ENCODE results near the gene TMEM271.

TMEM271 gene, protein sequence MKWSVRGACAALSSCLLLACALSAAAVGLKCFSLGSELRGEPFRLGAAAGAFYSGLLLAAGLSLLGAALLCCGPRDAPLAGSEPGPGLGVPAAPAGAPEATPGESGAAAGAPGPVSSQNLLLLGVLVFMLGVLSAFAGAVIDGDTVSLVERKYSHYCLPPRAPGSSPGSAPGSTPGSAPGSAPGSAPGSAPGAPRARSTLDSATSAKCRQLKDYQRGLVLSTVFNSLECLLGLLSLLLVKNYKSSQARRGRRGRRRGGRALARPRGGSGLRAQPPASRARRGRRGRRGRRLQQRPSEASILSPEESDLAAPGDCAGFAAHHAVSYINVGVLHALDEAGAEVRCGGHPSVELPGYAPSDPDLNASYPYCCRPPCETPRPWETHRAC

DNA sequence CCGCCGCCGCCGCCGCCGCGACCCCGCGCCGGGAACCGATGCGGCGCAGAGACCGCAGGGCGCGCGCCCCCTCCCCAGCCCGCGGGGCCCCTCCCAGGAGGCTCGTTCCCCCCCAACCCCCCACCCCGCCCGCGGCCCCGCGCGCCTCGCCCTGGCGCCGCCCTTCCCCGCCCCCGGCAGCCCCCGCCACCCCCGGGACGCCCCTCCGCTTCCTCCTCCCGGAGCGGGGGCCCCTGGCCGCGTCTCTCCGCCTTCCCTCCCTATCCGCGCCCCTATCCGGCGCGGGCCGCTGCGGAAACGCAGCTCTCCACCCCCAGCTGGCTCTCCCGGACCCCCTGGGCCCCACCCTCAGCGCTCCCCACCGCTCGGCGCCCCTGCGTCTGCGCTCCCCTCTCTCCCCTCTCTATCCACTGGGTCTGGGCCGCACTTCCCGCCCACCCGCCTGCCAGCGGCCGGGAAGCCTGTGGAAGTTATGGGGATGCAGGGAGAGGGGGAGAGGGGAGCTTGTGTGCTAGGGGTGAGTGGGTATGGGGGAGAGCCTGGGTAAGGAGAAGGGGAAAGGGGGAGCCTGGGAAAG lies at the start of gene TMEM271:
Gene TMEM271, minus strand, starts transcription at position 51 of the 577 bp plus-strand sequence. CDS start 233 bp downstream, outside the sequence.
- no peak for DNase-seq

DNA sequence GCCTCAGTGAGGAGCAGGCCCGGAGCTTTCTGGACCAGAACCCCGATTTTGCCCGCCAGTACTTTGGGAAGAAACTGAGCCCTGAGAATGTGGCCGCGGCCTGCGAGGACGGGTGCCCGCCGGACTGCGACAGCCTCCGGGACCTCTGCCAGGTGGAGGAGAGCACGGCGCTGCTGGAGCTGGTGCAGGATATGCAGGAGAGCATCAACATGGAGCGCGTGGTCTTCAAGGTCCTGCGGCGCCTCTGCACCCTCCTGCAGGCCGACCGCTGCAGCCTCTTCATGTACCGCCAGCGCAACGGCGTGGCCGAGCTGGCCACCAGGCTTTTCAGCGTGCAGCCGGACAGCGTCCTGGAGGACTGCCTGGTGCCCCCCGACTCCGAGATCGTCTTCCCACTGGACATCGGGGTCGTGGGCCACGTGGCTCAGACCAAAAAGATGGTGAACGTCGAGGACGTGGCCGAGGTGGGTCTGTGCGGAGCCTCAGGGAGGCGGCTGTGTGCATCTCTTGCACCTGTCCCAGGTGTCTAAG lies 49.6 kb upstream of the TMEM271 start:
- DNase-seq: no peak

DNA sequence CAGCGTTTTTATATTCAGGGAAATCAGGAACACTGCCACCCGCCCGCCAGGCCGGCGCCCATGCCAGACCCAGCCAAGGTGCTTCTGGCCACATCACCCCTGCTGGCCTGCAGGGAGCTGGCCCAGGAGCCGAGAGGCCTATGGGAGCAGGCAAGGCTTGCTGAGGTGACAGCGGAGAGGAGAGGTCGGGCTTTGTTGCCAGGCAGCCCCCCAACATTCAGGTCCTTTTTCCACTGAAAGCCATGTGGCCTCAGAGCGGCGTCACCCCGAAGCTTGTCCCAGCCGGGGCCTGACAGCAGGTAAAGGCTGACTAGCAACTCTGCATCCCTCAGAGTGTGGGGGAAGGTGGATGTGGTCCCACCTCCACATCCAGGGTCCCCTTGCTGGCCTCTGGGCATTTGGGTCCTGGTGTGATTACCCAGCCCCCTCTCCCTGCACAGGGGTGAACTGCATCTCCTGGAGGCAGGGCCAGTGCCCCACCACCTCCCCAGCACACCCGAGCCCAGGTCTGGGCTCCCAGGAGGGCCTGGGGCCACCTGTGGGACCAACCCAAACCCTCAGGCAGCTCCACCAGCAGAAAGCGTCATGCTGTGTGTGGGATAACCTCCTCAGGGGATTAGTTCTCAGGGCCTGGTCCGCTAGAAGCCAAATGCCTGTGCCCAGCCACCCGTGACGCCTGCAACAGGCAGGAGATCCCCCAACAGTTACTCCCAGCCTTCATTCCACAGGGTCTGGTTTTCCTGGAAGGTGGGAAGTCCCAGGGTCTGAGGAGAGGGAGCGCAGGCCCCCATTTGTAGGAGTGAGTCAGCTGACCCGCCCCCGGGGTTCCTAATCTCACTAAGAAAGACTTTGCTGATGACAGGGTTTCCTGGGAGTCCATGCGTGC lies 48.9 kb upstream of the TMEM271 start, which contains the start of gene PDE6B:
Gene PDE6B, plus strand, starts transcription at position 869 of the 886 bp plus-strand sequence. CDS start 54 bp downstream, outside the sequence.
- DNase-seq: no peak

DNA sequence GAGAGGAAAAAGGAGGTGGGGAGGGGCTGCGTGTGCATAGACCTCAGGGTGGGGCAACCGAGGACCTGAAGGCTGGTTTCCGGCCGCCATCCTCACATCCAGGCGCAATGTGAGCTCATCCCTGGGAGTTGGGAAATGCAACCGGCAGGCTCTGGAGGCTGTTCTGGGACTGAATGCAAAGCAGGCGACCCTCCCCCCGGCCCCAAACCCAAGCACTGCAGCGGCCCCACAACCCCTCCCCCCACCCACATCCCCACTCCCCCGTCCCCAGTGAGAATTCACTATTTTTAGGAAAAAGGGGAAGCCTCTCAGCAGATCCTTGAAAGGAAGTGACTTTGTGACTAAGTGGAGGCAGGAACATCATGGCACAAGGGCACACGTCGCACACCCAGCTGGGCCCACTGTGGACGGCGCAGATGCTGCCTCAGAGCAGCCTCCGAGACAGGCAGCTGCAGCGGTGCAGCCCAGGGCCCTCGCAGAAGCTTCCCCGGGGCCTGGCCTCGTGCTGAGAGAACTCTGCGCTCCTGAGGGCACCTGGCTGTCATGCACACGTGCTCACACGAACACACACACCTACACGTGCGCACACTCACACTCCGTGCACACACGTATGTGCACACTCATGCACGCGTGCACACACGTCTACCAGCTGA lies 47.9 kb upstream of the TMEM271 start:
- DNase-seq: no peak

DNA sequence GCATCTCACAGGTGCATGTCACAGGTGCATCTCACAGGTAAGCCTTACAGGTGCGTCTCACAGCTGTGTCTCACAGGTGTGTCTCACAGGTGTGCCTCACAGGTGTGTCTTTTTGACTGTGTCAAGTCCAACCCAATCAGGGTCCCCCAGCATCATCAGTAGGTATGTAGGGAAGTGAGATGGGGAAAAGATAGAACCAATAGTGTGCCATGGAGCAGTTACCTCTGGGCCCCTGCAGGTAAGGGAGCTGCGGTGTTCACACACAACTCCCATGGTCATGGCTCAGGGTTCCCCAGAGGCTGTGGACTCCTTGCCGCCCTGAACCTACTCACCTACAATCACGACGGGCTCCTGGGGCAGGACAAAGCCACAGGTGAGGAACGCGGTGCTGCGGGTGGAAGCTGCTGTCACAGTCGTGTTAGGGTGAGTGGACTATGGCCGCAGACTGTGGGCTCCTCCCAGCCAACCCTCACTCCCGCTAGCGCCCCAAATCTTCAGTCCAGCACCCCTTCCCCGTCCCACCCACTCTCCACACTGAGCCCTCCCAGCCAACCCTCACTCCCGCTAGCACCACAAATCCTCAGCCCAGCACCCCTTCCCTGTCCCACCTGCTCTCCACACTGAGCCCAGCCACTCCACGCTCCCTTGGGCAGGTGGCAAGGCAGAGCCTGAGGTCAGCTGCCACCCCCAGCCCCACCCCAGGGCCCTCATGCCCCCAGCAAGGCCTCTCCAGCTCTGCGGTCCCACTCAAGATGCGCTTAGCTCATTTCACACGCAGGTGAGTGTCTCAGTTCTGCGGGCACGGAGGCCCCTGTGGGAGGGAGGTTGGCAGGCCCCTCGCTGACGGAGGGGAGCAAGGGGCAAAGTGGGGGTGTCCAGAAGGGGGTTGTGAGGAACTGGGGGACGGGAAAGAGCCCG lies 47.2 kb upstream of the TMEM271 start:
- DNase-seq: no peak

DNA sequence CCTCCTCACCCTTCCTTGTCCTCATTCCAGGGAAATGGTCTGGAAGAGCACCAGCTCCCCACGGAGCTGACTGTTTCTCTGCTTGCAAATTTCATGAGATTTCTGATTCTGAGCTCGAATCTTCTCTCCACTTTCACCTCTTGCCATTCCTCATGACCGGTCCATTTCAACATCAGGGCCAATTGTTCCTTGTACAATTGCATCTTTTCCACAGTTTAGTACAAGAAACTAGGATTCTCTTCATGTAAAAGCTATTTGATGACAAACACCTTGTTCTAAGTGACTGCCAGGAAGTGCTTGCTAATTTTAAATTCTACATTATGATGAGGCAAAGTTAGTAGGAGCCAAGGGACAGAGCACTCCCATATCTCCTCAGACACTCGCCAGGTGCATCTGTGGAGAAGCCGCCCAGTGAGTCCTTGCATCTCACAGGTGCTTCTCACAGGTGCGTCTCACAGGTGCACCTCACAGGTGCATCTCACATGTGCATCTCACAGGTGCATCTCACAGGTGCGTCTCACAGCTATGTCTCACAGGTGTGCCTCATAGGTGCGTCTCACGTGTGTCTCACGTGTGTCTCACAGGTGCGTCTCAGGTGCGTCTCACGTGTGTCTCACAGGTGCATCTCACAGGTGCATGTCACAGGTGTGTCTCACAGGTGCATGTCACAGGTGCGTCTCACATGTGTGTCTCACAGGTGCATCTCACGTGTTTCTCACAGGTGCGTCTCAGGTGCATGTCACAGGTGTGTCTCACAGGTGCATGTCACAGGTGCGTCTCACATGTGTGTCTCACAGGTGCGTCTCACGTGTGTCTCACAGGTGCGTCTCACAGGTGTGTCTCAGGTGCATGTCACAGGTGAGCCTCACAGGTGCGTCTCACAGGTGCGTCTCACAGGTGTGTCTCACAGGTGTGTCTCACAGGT lies 46.2 kb upstream of the TMEM271 start:
- no peak for DNase-seq

DNA sequence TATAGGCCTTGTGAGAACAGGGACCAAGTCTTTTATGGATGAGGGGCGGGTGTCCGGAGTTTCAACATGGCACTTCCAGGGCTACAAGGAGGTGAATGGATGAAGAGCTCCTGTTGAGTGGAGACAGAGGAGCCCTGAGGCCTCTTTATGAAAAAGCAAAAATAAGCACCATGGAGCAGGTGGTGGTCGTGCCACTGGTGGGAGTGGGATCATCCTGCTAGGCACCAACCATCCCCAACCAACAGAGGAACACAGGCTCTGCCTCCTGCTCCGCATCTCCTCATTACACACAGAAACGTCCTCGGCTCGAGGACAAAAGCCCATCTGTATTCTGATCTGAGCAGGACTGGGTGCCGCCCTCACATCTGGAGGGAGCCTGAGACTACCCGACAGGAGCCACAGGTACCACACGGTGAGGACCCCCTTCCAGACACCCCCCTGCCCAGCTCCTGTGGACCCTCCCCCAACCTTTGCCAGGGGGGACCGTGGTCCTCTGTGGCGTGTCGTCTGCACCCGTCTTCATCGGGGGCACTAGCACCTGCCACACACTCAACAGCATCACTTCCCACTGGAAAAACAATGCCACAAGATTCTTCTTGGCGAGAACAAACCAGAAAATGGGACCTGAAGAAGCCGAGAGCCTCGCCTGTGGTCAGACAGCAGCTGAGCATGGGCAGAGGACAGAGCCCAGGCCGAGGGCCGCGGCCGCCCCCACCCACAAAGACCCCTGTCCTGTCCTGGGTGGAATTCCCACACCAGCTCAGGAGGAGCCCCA lies 45.4 kb upstream of the TMEM271 start:
- DNase-seq: no peak

DNA sequence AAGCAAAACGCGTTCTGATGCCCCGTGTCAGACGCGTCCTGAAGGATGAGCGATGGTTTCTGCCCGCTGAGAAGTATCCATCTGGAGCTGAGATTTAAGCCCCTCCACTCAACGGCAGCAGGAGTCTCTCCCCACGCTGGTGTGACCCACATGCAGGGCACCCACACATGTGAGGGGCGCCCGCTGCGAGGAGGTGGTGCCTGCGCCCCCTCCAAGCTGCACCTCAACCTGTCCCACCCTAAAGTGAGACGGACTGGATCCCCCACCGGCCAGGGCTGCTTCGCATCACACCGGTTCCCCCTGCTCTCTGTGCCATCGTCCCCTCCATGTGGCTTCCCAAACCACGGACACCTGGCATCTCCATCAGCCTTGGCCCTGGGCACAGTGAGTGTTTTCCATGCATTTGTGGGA lies 44.8 kb upstream of the TMEM271 start:
- no peak for DNase-seq

DNA sequence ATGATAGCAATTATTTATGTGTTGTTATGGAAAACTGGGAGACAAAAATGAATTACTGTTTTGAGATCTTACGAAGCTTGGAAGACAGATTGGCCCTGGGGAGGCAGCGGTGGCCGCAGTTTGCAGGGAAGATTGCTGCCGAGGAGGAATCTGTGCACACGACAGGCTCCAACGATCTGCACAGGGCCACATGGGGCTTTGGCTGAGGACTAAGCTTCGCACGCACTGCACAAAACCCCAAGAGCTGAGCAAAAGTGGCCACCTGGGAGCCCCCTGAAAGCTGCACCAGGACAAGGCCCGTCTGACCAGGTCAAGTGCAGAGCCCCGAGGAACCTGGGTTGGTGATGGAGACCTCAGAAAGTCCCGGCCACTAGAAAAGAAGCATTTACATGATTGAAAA lies 44.1 kb upstream of the TMEM271 start:
- no peak for DNase-seq

DNA sequence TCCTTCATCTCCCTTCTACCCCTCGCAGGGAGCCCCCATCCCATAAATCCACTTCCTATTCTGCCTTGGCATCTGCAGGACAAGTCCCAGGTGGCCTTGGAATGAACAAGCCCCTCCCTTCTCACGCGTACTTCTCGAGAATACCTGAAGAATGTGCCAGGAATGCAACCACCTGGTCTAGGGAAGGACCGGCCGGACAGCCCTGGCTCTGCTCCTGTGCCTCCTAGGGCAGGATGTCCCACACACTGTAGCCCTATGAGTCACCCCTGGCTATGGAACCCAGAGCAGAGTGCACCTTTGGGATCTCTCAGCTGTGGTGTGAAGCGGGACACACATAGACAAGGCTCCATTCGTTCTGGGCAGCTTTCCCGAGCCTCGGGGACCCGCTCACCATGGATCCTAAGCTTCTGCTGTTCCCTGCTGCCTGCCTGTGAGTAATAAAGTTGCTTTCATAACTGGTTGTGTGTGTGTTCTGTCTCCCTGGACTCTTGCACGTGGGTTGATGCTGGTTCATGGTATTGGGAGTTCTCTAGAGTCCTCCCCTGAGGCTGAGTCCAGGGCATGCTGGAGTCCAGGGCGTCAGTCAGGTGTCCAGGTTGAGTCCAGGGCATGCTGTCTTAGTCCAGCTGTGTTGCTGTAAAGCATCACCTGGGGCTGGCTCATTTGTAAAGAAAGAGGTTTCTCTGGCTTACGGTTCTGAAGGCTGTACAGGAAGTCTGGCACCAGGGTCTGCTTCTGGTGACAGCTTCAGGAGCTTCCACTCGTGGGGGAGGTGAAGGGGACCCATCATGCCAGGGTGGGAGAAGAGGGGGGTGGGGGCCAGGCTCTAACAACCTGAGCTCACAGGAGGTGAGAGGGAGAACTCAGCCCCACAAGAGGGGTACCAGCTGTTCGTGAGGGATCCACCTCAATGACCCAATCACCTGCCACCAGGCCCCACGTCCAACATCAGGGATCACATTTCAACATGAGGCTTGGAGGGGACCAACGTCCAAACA lies 41.8 kb upstream of the TMEM271 start:
- no peak for DNase-seq

DNA sequence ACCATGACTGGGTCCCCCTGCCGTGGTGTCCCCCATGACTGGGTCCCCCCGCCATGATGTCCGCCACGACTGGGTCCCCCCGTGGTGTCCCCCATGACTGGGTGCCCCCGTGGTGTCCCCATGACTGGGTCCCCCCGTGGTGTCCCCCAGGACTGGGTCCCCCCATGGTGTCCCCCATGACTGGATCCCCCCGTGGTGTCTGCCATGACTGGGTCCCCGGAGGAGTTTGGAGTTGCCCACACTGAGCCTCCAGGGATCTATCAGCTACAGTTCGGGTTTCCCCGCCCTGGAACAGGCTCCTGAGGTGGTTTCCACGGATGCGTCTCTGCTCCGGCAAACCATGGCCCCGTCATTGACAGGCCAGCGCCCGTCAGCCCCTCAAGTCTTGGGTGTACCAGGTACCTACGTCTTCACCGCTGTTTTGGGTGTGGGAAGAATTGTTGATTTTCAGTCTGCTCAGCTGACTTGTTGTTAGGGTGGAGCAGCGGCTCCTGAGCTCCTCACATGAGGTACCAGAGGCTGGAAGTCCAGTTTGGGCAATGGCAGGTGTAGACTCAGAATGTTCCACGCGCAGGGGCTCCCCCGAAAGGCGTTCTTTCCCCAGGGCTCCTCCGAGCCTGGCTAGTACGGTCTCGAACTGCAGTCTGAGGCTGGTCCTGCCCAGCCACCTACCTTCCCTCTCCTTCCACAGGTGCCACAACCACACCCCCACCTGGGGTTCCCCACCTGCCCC lies 41.0 kb upstream of the TMEM271 start:
- DNase-seq: no peak

DNA sequence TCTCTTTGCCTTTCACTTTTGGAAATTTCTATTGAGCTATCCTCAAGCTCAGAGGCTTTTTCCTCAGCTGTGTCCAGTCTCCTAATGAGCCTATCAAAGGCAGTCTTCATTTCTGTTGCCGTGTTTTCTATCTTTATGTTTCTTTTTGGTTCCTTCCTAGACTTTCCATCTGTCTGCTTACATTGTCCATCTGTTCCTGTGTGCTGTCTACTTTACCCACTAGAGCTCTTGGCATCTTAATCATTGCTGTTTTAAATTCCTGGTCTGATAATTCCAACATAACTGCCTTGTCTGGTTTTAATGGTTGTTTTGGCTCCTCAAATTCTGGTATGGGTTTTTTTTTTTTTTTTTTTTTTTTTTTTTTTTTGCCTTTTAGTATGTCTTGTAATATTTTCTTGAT lies 40.0 kb upstream of the TMEM271 start:
- DNase-seq: no peak

DNA sequence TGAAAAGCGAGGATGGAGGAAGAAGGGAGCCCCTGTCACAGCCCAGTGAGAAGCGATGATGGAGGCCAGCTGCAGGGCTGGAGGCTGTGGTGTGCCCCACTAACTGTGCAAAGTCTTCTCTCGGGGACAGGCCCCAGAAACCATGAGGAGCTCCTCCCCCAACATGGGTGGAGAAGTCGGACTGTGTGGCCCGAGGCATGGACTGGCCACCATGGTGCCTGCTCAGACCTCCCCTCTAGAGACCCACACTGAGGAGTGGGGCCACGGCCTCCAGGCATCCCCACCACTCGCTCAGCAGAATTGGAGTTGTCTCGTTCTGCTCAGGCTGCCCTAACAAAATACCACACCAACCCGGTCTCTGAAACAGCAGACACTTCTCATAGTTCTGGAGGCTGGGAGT lies 37.0 kb upstream of the TMEM271 start:
- DNase-seq: no peak

DNA sequence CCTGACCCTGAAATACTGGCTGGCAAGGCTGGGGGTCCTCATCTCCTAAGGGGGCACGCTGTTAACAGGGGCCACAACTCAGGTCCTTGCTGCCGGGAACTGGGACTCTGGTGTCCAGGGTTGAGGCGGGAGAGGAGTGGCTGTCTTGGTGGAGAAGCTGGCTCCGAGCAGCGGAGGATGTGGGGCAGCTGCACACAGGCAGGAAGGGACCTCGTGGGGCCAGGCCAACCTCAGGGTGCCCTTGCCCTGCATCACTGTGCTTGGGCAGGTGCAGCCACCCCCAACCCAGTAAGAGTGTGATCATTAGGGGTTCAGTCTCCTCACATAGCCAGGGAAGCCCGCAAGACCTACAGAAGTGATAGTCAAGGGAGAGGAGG lies 36.6 kb upstream of the TMEM271 start:
- no peak for DNase-seq

DNA sequence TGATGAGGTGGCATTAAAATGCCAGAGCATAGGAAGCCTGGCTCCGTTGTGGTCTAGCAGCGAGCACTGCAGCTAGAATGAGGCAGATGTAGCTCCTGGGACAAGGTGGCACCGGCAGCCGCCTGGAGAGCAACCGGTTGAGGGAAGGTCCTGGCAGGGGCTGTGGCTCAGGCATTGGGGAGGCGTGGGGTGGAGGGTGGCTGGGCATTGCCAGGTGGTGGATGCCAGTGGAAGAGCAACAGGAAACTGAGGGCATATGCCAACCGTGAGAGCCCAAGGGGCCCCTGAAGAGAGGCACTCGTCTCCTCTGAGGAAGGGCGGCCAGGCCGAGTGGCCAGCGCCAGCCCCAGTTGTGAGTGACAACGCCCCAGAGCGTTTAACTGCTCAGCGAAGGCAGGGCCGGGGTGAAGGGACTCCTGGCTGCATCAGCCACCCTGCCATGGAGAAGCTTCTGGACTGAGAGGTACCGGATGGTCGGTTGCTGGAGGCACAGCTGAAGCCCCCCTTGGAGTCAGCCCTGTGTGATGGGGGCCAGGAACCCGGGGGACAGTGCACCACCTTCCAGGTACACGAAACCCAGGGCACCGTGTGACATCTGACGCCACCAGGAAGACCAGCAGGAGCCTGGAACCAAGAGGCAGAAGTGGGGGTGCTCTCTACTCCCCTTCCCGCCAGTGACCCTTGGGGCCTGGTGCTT lies 36.1 kb upstream of the TMEM271 start:
- DNase-seq: no peak

DNA sequence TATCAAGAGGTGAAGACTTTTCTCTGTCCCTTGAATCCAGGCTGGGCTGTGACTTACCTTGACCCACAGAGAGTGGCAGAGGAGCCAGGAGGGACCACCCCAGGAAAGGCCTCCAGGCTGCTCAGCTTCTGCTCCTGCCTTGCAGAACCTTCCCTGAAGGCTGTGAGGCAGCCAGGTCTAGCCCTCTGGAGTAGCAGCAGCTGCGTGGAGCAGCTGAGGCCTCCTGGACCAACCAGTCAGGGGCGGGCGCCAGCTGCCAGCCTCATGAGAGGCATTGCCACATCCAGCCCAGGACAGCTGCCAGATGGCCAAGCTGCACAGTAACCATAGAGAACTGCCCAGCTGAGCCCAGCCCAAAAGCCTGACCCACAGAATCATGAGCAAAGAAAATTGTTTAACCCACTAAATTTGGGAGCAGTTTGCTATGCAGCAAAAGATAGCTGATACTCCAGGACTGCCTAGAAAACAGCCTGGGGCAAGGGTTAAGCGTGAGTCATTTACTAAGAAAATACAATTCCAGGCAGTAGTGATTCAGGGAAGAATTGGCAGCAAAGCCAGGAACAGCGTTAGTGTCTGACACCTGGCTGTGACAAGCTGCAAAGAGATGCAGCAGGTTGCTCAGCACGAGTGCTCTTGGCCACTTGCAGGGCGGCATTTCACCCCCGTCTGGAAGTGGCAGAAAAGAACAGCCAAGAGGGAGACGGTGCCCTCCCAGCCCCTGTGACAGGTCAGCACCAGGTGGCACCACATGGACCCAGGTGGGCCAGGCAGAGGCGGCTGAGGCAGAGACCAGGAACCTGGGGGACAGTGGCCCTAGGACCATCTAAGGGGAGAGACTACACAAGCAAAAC lies 34.5 kb upstream of the TMEM271 start:
- DNase-seq: peak; percentile 64
